HG03558 (cell line): Measurements from ENCODE around the gene OR2T8.

Experiments
- ATAC-seq: cut with Tn5 transposase; IDR thresholded peaks from one replicate; pipeline ENCODE4 v1.9.1; 2021; ENCODE audit warnings: moderate number of reproducible peaks; ENCODE audit not compliant: unreplicated experiment; ENCODE audit errors: extremely low read depth

Gene OR2T8, protein sequence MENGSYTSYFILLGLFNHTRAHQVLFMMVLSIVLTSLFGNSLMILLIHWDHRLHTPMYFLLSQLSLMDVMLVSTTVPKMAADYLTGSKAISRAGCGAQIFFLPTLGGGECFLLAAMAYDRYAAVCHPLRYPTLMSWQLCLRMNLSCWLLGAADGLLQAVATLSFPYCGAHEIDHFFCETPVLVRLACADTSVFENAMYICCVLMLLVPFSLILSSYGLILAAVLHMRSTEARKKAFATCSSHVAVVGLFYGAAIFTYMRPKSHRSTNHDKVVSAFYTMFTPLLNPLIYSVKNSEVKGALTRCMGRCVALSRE

DNA sequence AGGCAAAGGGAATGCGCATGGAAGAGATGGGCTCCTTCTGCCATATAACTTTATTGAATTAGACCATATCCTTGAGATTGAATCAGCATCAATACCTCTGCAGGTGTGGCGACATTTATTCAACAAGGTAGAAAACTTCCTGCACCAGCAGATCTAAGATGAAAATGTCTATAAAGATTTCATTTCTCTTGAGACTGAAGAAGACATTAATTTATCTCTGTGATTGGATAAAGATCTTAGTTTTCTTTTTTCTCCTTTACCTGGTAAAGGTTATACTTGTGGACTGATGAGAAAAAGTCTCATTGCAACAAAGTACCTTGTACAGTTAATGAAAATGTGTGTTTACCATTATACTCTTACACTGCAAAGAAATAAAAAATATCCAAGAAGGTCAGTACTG is at the start of gene OR2T8:
Gene OR2T8 (plus strand): TSS at position 301 of the 400 bp plus-strand sequence. CDS start 766 bp downstream, outside the sequence.
- no peak for ATAC-seq

DNA sequence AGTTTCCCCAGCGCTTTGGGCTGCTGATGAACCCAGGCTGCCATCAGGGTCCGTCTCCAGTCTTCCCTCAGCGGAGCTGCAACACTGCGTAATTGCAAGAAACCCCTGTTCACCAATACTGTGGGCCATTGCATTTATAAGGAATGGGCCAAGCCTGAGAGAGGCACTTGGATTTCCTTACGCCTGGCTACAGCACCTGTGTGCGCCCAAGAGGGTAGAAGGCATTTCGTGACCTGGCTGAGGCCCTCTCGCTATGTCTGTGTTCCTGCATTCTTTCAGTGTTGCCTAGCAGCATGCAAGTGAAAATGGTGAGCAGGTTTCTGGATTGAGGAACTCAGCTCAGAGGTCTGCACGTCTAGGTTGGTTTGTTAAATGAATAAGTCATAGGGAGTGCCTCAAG is 36.7 kb upstream of the OR2T8 start:
- no peak for ATAC-seq

DNA sequence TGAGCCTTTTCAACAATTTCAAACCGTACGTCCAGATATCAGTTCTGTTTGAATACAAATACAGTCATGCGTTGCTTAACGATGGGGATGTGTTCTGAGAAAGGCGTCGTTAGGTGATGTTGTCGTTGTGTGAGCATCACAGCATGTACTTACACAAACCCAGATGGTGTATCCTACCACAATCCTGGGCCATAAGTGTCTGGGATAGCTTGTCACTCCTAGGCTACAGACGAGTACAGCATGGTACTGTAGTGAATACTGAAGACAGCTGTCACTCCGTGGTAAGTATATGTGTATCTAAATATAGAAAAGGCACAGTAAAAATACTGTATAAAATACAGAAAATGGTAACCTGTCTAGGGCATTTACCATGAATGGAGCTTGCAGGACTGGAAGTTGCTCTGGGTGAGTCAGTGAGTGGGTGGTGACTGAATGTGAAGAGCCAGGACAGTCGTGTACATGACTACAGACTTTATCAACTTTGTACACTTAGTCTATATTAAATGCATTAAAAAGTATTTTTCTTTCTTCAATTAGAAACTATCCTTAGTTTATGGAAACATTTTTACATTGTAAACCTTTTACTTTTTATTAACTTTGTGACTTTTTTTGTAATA is 35.1 kb upstream of the OR2T8 start:
- no peak for ATAC-seq

DNA sequence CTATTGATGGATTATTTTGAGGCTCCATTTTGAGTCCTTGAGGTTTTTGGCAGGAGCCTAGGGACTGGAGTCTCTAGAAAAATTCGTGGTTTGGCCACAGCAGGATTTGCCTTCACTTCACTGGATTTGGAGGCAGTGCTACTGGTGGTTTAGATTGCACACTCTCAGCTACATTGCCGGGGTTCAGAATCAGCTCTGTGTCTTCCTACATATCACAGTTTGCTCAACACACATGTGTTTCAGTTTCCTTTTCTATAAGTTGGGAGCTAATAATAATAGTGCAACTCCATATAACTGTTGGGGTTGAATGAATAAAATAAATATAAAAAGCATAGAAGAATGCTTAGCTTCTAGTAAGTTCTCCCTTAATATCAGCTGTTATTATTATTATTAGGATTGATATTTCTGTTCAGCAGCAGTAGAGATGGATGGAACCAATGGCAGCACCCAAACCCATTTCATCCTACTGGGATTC is 24.9 kb upstream of the OR2T8 start, which contains the start of gene OR2W3:
Gene OR2W3 (plus strand): TSS at position 425 of the 475 bp plus-strand sequence. CDS start 0 bp downstream, at position 425.
- ATAC-seq: no peak

DNA sequence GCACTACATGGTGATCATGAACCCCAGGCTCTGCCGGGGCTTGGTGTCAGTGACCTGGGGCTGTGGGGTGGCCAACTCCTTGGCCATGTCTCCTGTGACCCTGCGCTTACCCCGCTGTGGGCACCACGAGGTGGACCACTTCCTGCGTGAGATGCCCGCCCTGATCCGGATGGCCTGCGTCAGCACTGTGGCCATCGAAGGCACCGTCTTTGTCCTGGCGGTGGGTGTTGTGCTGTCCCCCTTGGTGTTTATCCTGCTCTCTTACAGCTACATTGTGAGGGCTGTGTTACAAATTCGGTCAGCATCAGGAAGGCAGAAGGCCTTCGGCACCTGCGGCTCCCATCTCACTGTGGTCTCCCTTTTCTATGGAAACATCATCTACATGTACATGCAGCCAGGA is 24.1 kb upstream of the OR2T8 start:
- no peak for ATAC-seq

DNA sequence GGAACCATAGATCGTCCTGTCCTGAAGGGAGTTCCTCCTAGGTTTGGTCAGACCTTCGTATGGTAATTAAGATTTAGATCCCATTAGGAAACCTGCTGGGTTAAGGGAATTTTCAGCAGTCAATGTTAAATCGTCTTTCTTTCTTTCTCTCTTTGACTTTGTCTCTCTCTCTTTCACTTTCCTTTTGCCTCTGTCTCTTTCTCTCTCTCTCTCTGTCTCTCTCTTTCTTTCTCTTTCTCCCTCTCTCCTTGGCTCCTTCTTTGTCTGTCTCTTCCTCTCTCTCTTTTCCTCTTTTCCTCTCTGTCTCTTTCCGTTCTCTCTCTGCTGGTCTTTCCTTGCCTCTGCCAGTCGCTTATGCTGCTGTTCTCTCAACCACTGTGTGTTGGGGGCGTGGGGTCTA is 15.9 kb upstream of the OR2T8 start:
- no peak for ATAC-seq

DNA sequence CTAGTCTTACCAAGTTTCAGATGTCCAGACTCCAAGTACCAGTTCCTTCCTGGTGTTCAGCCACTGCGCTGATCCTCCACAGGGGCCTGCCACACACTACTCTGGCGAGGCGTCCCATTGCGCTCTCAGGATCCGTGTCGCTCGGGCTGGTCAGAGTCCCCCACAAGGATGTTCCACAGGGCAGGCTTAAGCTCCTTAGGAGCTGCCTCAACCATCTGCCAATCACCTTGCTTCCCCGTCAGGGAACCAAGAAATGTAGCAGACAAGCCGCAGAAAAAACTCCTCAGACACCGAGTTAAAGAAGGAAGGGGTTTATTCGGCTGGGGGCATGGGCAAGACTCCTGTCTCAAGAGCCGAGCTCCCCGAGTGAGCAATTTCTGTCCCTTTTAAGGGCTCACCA is 14.9 kb upstream of the OR2T8 start:
- no peak for ATAC-seq

DNA sequence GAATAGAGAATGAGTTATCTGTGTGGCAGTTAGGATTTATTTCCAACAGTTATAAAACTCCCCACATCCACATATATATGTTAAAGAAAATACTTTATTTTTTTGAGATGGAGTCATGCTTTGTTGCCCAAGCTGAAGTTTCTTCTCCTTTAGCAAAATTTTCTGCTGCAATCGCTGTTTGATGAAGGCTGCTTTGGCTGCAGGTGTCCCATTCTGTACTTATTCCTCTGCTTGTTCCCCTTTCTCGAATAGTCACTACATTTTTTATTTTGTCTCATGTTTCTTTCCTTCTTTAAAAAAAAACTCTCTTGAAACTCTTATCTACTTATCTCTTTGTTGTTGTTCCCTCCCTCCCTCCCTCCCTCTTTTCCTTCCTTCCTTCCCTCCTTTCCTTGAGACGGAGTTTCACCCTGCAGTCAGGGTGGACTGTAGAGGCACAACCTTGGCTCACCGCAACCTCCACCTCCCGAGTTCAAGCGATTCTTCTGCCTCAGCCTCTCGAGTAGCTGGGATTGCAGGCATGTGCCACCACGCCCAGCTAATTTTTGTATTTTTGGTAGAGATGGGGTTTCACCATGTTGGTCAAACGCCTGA is 14.0 kb upstream of the OR2T8 start:
- ATAC-seq: no peak

DNA sequence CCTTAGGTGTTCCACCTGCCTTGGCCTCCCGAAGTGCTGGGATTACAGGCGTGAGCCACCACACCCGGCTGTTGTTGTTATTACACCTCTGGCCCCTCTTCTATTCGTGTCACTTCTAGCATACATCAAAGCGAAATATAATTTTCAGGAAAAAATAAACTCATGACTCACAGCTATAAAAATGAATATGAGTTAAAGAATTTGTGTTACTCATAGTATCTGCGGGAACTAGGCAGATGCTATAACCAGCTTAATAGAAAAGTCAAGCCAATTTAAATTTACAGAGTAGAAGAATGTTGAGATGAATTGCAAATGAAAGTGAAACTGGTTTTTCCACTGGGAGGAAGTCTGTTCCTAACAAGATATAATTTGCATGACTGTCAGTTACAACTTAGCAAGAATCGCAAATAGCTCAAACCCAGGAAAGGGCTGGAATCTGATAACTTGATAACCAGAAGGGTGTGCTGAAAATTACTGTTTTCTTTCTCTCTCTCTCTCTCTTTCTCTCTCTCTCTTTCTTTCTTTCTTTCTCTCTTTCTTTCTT is 13.5 kb upstream of the OR2T8 start:
- no peak for ATAC-seq

DNA sequence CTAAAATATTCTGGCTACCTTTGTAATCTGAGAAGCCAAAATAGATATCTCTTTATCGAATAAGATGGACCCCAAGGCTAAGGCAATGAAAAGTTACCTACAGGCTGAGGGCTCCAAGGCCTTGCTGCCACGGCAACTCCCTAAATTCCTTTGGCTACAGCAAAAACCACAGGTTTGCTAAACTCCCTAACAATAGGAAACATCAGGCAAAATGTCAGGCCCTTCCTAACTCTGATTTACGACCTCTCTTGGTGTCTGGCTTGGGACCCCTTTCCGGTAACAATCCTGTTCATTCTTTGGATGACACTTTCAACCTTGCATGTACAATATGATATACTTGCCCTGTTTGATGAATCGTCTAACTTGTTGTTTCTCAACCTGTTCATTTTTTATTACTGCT is 11.3 kb upstream of the OR2T8 start:
- ATAC-seq: no peak

DNA sequence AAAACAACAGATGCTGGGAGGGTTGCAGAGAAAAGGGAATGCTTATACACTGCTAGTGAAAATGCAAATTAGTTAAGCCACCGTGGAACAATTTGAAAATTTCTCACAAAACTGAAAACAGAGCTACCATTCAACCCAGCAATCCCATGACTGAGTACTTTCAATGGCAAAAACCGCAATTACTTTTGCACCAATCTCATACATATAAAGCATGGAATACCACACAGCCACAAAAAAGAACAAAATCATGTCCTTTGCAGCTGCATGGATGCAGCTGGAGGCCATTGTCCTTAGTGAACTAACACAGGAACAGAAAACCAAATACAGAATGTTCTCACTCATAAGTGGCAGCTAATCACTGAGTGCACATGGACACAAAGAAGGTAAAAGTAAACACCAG is 6.3 kb upstream of the OR2T8 start:
- ATAC-seq: no peak

DNA sequence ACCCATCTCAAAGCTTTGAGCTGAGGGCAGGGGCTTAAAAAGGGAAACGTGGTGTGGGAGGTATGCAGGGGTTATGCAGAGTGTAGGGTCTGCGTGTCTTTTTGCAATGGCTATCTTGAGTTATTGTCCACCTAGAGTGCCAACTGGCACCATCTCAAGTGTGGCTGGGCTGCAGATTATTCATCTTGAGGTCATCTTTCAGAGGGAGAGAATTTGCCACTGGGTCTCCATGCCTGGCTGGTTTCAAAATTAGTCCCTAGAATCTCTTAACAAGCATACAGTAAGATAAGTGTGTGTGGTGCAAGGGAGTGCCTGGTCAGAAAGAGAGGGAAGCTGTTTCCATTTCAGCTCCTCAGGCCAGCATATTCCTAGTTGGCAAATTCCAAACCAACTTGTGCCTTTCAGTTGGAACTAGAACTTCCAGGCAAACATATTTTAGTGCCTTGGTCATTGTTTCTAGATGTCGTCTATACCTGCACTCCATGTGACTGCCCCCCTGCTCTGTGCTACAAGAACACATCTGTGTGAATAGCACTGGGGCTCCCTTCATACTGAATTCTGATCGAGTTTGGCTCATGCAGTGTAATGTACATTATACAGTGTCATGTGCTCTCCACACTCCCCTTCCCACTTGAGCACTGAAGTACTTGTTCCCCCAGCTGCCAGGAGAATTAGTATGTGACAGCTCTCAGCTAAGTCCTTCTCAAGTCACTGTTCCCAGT is 5.0 kb upstream of the OR2T8 start:
- no peak for ATAC-seq

DNA sequence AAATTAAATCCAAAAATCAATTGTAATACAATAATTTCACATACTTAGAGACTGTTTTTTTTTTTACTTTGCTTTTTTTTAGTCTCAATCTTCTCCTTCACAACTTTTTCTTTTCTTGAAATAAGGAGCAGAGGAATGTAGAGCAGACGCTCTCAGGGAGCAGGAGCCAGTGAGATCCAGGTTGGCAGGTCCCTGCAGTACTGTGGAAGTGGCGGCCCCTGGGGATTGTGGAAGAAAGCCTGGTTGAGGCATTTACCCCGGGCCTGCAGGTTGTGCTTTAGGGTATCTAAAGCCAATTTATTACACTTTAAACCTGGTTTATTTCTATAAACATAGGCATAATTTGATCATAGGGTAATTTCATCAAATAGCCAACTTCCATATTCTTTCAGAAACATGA is 3.9 kb downstream of the OR2T8 start:
- no peak for ATAC-seq

DNA sequence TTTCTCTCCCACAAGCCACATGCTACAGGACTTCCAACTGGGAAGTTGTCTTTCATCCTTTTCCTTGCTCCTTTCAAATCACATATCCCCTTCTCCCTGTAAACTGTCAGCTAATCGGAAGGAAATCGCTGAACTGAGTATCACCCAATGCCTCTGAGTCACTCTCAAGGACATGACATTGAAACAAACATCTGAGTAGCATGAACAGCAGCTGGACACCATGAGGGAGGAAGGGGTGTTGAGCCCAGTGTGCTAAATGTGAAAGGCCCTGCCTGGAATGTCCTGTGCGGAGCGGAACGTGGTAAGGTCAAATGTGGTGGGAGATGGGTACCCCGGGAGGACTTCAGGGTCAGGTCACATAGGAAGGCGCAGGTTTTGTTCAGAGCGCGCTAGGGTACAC is 4.8 kb downstream of the OR2T8 start, which contains the start of gene OR2AJ1:
Gene OR2AJ1 (plus strand): TSS at position 22 of the 400 bp plus-strand sequence. CDS start 8,880 bp downstream, outside the sequence.
- ATAC-seq: no peak

DNA sequence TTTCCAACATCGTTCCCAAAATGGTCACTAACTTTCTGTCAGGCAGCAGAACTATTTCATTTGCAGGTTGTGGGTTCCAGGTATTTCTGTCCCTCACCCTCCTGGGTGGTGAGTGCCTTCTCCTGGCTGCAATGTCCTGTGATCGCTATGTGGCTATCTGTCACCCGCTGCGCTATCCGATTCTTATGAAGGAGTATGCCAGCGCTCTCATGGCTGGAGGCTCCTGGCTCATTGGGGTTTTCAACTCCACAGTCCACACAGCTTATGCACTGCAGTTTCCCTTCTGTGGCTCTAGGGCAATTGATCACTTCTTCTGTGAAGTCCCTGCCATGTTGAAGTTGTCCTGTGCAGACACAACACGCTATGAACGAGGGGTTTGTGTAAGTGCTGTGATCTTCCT is 13.9 kb downstream of the OR2T8 start:
- no peak for ATAC-seq

DNA sequence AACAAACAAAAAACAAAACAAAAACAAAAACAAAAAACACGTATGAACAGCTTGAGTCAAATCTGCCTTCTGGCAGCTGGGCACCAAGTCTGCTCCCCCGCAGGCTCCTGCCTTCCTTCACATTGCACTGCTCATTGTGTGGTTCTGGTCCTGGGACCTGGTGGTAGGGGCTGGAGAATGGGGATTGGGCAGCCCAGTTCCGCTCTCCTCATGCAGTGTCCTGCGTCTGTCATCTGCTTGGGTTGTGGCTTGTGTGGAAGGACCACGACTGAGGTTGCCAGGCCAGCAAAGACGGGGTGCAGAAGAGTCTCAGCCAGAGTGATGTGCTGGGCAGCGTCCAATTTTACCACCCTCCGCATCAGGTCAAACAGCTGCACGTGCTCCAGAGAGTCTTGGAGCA is 15.7 kb downstream of the OR2T8 start:
- ATAC-seq: no peak

DNA sequence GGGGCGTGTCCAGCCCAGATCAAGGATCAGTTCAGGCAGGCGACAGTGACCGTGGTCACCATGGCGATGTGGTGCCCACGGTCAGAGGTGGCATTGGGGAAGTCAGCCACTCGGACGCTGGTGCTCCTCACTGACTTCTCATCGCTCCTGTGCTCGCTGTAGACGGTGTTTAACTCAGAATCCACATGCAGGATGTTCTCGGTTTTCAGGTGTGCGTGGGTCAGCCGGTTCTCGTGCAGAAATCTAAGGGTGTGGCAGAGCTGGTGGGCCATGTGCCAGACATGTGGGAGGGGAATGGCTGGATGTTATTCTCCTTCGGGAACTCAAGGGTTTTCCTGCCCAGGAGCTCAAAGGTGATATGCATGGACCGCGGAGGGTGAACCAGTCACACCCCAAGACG is 16.4 kb downstream of the OR2T8 start:
- ATAC-seq: no peak

DNA sequence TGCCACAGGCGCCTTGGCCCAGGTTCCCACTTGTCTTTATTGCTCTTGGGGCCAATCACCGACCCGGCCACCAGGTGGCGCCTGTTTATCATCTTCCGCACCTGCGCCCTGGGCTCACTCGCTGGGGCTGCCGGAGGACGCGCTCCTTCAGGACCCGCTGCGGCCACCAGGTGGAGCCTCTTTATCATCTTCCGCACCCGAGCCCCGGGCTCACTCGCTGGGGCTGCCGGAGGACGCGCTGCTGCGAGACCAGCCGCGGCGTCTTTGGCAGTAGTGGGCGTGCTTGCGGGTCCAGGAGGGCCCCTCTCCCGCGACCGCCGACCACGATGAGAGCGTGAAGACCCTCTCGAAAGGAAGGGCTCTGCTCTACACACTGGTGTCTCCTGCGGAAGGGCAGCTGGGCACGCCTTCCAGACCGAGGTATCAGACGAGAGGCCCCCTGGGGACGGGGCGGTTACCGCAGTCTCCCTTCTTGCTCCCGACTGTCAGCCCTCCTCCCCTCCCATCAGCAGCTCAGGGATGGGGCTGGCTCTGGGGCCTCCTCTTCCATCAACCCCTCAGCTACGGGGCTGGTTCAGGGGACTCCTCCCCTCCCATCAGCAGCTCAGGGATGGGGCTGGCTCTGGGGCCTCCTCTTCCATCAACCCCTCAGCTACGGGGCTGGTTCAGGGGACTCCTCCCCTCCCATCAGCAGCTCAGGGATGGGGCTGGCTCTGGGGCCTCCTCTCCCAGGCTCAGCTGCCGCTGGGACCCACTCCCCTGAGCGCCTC is 17.1 kb downstream of the OR2T8 start:
- peak; percentile 98 for ATAC-seq

DNA sequence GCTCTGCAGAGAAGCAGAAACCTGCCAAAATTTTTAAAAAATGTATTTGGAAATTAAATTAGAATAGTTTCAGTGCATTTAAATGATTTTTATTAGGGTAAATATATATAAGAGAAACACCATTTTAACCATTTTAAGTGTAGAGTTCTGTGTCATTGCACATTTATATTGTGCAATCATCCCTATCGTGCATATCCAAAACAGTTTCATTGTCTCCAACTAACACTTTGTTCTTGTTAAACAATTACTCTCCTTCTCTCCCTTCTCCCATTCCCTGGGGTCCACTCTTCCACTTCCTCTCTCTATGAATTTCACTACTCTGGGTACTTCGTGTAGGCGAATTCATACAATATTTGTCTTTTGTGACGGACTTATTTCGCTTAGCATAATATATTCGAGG is 22.6 kb downstream of the OR2T8 start:
- no peak for ATAC-seq

DNA sequence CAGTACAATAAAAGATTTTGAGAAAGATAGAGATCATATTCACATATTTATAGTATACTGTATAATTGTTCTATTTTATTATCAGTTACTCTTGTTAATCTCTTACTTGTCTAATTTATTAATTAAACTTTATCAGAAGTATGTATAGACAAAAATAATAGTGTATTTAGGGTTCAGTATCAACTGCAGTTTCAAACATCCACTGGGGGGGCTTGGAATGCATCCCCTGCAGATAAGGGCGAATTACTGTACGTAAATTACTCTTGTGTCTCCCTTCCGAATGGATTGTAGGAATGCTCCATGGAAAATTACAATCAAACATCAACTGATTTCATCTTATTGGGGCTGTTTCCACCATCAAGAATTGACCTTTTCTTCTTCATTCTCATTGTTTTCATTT is 28.5 kb downstream of the OR2T8 start, which contains the start of gene OR2L8:
Gene OR2L8 (plus strand): TSS at position 301 of the 400 bp plus-strand sequence. CDS start 0 bp downstream, at position 301.
- ATAC-seq: no peak
